NCI-H82 treated with DMSO at 0.1 percent for 48 hours (cell line): Measurements from ENCODE around the gene HAGHL.
"Not testable (repeated sequence)": the region's sequence is repeated elsewhere in the genome, so short reads cannot be mapped to it uniquely, and the experiment has no call there.

Experiments
- DNase-seq: peaks from one replicate; lab custom pipeline; 2025; ENCODE audit not compliant: unreplicated experiment; lab: John Stamatoyannopoulos, UW

HAGHL gene

GRCh38 chr16:750485-750884 lies 23.6 kb downstream of the HAGHL start:
- DNase-seq, result no peak

GRCh38 chr16:751152-752006 lies 24.5 kb downstream of the HAGHL start:
- DNase-seq, result peak; percentile 18

- DNase-seq, result no peak
These were observed 25.1 kb downstream of the HAGHL start for GRCh38 chr16:752007-752312.

- not testable (repeated sequence) for DNase-seq
These were observed 27.3 kb downstream of the HAGHL start for GRCh38 chr16:754121-754607.

GRCh38 chr16:754656-755055 lies 27.8 kb downstream of the HAGHL start:
- DNase-seq, result no peak

GRCh38 chr16:756428-756827 lies 29.5 kb downstream of the HAGHL start:
- no peak for DNase-seq

- no peak for DNase-seq
These were observed 32.4 kb downstream of the HAGHL start for GRCh38 chr16:759110-759910.

GRCh38 chr16:760065-760464 lies 33.2 kb downstream of the HAGHL start:
- no peak for DNase-seq

- DNase-seq, result no peak
These were observed 33.8 kb downstream of the HAGHL start, which contains the start of gene MSLN for GRCh38 chr16:760545-761343. Gene MSLN (plus strand): TSS chr16:760734. CDS start chr16:762681, 1,947 bp downstream.

GRCh38 chr16:761625-762513 lies 35.0 kb downstream of the HAGHL start:
- no peak for DNase-seq

- no peak for DNase-seq
These were observed 35.8 kb downstream of the HAGHL start for GRCh38 chr16:762595-763268.

GRCh38 chr16:763369-764183 lies 36.7 kb downstream of the HAGHL start:
- no peak for DNase-seq

- DNase-seq, result no peak
These were observed 37.4 kb downstream of the HAGHL start for GRCh38 chr16:764184-764750.

GRCh38 chr16:764848-765487 lies 38.1 kb downstream of the HAGHL start:
- DNase-seq, result no peak

GRCh38 chr16:765488-765865 lies 38.6 kb downstream of the HAGHL start:
- no peak for DNase-seq

GRCh38 chr16:766008-766819 lies 39.3 kb downstream of the HAGHL start:
- DNase-seq, result no peak
